Effector memory CD8-positive, alpha-beta T cell (primary cell): ENCODE measurements around the gene WDFY2.
A peak's percentile ranks its signal among the peaks of the same experiment; 100 is the strongest.

Source experiments
- ATAC-seq: fragments of 150-1000 bp; cut with Tn5 transposase; replicated peaks from 2 replicates; pipeline ENCODE4 v1.10.0; 2021; ENCODE audit warnings: mild to moderate bottlenecking, moderate library complexity
- DNase-seq, 3 experiments: peaks; one replicate each; pipeline ENCODE4 v3.0.0; 2021
- H3K27ac Mint-ChIP-seq, 2 donors: one replicate each; pipeline ENCODE4 v1.8.0; 2022; ENCODE audit warnings: mild to moderate bottlenecking in 2 of 2, mixed read lengths in 2 of 2, moderate library complexity in 2 of 2
- H3K27me3 Mint-ChIP-seq, 2 donors: one replicate each; pipeline ENCODE4 v1.8.0; 2022; ENCODE audit warnings: mixed read lengths in 2 of 2
- H3K36me3 Mint-ChIP-seq: one replicate; pipeline ENCODE4 v1.8.0; 2022; ENCODE audit warnings: mild to moderate bottlenecking, moderate library complexity, mixed read lengths; ENCODE audit not compliant: insufficient read depth
- H3K4me1 Mint-ChIP-seq, 2 donors: one replicate each; pipeline ENCODE4 v1.8.0; 2022; ENCODE audit warnings: low read depth in 2 of 2, mixed read lengths in 2 of 2
- H3K4me3 Mint-ChIP-seq, 2 donors: one replicate each; pipeline ENCODE4 v1.8.0; 2022; ENCODE audit warnings: mild to moderate bottlenecking in 2 of 2, mixed read lengths in 2 of 2, moderate library complexity in 2 of 2
- H3K9me3 Mint-ChIP-seq, 2 donors: one replicate each; pipeline ENCODE4 v1.8.0; 2022; ENCODE audit warnings: mixed read lengths in 2 of 2

Gene WDFY2

DNA sequence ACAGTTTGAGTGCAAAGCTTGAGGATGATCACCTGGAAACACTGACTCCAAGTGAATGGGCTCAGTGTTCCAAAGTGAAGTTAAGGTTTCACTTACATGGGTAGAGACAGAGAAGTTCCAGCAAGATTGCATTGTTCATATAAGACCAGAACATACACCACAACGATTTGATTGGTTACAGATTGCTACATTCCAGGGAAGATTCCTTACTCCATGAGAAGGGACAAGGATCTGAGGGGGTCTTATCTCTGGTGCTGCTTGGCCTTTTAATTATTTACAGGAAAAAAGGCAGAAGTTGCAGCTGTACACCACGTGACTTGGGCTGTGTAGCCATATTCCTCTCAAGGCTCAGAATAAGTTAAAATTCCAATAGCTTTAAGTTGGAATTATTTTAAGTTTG is 12.3 kb downstream of the WDFY2 start:
- H3K4me3 Mint-ChIP-seq: no peak overlapping the region
- H3K27ac Mint-ChIP-seq: no peak overlapping the region
- ATAC-seq (no peak), DNase-seq (no peak)
- H3K4me1 Mint-ChIP-seq: peaks cover 10 to 22% of the 10 kb centered on the region in 2 donors
- H3K27me3 Mint-ChIP-seq: no peaks in the 10 kb centered on the region
- H3K36me3 Mint-ChIP-seq: peaks cover 13% of the 10 kb centered on the region
- no peaks in the 10 kb centered on the region for H3K9me3 Mint-ChIP-seq

DNA sequence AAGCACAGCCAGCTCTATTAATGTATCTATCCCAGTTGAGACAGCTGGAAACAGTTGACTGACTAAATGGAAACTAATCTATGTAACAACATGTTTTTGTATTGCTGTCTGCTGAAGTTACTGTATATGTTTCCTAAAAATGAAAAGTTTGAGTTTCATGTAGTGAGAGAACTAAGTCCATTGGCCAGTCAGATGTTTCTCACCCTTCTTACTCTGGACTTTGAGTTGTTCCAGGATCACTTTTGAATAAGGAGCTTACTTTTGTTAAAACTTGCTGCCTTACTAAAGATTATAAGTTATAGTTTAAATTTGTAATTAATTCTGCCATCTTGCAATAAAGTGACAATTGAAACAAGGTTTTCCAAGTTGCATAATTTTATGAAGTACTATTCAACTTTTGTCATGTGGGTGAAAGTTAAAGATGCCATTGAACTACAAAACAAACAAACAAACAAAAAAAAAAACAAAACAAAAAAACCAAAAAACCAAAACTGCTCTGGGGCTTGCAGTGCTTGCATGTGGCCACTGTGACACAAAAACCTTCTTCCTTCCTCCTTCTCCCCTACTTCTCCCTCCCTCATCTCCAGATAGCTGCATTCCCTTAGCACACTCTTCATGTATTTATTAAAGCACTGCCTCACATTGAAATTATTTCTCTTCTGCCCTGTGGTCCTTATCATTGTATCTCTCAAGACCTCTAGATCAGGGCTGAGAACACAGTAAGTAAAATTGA is 15.3 kb downstream of the WDFY2 start:
- no peaks in the 10 kb centered on the region for H3K27me3 Mint-ChIP-seq
- ATAC-seq: peak; percentile 44
- H3K4me3 Mint-ChIP-seq: no peak overlapping the region
- peaks cover 3% of the 10 kb centered on the region for H3K36me3 Mint-ChIP-seq
- no peaks in the 10 kb centered on the region for H3K9me3 Mint-ChIP-seq
- no peak for DNase-seq
- peak overlapping the region; percentile 9 to 16 for H3K27ac Mint-ChIP-seq
- H3K4me1 Mint-ChIP-seq: peaks cover 15 to 30% of the 10 kb centered on the region in 2 donors

DNA sequence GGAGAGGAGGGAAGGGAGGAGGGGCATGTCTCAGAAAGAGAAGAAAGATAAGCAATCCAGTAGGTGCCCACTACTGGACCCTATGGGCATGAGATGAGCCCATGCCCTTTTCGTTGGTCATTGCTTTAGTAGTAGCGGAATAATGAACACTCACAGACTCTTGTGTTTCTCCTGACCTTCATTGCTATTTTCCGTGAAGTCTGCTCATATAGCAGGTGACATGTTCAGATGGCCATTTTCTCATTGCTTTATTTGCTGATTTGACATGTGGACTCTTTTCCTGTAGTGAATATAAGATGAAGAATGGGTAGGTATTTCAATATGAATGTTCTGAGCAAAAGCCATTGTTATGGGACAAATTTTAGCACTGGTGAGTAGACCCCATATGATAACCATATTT is 16.4 kb downstream of the WDFY2 start:
- Mint-ChIP-seq H3K36me3 (peaks cover 3% of the 10 kb centered on the region), H3K4me1 (peaks cover 20 to 28% of the 10 kb centered on the region in 2 donors), H3K4me3 (no peak overlapping the region), H3K27me3 (no peaks in the 10 kb centered on the region), H3K9me3 (no peaks in the 10 kb centered on the region), H3K27ac (no peak overlapping the region)
- DNase-seq (no peak), ATAC-seq (no peak)

DNA sequence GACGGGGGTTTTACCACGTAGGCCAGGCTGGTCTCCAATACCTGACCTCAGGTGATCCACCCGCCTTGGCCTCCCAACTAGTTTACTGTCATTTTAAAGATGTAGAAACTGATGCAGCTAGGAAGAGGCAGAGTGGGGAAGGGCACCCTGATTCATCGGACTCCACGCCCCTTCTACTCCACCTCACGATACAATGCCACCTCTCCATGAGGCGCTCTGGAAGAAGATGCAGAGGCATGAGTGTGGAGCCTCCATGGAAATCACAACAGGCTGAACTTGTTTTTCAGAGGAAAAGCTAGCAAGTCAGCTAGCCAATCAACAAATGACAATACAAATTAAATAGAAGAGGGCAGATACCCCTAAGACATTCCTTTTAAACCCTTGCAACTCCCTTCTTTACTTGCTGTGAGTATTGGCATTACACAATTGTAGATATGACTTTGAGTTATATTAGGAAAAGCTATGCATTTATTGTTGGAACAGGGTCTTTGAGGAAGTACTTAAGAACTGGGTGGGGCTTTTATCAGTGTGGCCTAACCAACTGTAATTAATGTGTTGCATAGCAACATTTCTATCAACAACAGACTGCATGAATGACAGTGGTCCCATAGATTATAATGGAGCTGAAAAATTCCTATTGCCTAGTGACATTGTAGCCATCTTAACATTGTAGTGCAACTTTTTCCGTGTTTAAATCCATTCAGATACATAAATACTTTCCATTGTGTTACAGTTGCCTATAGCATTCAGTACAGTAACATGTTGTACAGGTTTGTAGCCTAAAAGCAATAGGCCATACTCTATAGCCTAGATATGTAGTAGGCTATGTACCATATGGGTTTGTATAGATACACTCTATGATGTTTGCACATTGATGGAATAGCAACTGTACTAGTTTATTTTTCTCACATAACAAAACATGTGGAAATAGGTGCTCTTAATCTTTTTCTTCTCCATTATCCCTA is 17.6 kb downstream of the WDFY2 start:
- ATAC-seq (peak; percentile 35), DNase-seq (no peak)
- Mint-ChIP-seq H3K27me3 (no peaks in the 10 kb centered on the region), H3K4me1 (peaks cover 20 to 24% of the 10 kb centered on the region in 2 donors), H3K4me3 (no peak overlapping the region), H3K9me3 (no peaks in the 10 kb centered on the region), H3K27ac (no peak overlapping the region), H3K36me3 (peaks cover 3% of the 10 kb centered on the region)

DNA sequence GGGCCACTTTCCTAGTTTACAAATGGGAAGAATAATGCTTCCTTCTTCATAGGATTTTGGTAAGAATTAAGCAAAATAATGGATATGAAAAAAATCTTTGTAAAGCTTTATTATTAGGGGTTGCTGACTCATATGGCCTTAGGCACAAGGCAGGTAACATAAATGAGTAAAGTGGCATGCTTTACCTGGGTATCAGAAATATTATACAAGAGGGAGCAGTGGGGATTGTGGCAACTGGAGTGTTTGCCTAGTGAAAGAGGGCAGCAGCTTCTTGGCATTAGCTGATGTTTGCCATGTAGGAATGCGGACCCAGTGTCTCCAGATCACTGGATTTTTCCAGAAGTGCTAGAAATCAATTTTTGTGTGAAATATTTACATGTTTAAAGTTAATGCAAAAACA is 19.5 kb downstream of the WDFY2 start:
- no peaks in the 10 kb centered on the region for H3K27me3 Mint-ChIP-seq
- peaks cover 20 to 24% of the 10 kb centered on the region in 2 donors for H3K4me1 Mint-ChIP-seq
- H3K4me3 Mint-ChIP-seq: no peak overlapping the region
- no peak overlapping the region for H3K27ac Mint-ChIP-seq
- ATAC-seq (no peak), DNase-seq (no peak)
- H3K9me3 Mint-ChIP-seq: no peaks in the 10 kb centered on the region
- no peaks in the 10 kb centered on the region for H3K36me3 Mint-ChIP-seq

DNA sequence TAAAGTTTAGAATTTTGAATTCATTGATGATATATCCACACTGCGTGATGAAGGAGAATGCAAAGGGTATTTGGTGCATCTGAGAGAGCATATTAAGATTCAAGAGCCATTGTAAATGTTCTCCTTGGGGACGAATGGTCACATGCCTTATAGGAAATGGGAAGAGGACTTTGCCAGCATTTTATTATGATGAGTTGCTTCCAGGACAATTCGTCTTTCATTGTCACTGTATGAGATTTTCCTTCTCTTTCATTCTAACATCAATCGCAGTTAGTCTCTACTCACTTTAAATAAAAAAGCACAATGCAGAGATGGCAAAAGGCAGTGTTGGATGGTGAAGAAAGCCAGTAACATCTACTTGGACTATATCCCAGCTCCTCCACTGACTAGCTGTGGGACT is 21.4 kb downstream of the WDFY2 start:
- Mint-ChIP-seq H3K36me3 (no peaks in the 10 kb centered on the region), H3K4me1 (peaks cover 14 to 20% of the 10 kb centered on the region in 2 donors), H3K27ac (no peak overlapping the region), H3K4me3 (no peak overlapping the region), H3K9me3 (no peaks in the 10 kb centered on the region), H3K27me3 (no peaks in the 10 kb centered on the region)
- DNase-seq (no peak), ATAC-seq (no peak)

DNA sequence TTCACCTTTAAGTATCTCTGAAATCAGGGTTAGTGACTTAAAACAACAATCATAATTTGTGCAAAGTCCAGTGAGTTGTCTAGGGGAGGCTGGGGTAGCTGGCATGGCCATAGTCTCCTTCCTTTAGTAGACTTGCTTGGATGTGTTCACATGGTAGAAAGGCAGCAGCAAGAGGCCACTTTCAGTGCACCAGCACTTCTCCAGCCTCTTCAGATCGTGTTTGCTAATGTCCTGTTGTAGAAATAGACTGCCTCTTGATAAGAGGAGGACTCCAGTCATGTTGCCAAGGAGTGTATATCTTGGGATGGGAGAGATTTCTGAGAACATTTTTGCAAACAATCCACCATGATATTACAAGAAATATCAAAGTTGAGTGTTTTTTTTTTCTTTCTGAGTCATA is 22.9 kb downstream of the WDFY2 start:
- H3K9me3 Mint-ChIP-seq: no peaks in the 10 kb centered on the region
- H3K4me1 Mint-ChIP-seq: peaks cover 4 to 15% of the 10 kb centered on the region in 2 donors

DNA sequence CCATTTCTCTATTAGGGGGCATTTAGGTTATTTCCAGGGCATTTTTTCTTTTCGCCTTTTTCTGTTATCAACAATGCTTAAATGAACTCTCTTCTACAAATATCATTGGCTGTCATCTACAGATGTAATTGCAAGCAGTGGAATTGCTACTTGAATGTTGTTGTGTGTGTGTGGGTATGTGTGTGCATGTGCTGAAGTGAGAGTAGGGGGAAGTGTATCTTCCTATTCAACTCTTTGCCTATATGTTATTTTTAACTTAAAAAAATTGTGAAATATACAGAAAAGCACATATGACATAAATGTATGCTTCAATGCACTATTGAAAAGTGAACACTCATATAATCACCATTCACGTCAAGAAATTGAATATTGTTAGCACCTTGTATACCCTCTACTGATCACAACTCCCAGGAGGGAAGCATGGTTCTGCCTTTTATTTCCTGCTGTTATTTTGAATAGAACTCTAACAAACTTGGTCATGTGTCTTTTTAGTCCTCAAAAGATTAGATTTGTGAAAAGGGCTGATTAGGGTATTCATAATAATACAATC is 24.7 kb downstream of the WDFY2 start:
- no peak for ATAC-seq
- no peak overlapping the region for H3K4me3 Mint-ChIP-seq
- H3K36me3 Mint-ChIP-seq: peaks cover 5% of the 10 kb centered on the region
- no peaks in the 10 kb centered on the region for H3K9me3 Mint-ChIP-seq
- no peak for DNase-seq
- no peak overlapping the region for H3K27ac Mint-ChIP-seq
- no peaks in the 10 kb centered on the region for H3K27me3 Mint-ChIP-seq
- peaks cover 4 to 12% of the 10 kb centered on the region in 2 donors for H3K4me1 Mint-ChIP-seq

More for the DNA sequence above, 22.9 kb downstream of the WDFY2 start:
- Mint-ChIP-seq H3K36me3 (no peaks in the 10 kb centered on the region), H3K27ac (no peak overlapping the region), H3K27me3 (no peaks in the 10 kb centered on the region), H3K4me3 (no peak overlapping the region)
- no peak for DNase-seq
- ATAC-seq: no peak

DNA sequence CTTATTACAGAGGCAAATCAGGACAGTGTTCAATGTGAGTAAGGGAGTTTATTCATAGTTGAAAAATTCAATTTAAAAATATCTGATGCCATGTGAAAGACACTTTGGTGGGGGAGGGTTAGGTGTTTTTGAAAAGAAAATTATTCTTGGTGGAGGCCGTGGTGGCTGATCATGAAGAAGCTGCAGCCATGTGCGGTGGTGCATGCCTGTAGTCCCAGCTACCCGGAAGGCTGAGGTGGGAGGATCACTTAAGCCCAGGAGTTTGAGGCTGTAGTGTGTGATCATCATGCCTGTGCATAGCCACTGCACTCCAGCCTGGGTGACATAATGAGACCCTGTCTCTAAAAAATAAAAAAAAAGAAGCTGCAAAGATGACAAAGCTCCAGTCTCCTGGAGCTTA is 28.6 kb downstream of the WDFY2 start:
- no peaks in the 10 kb centered on the region for H3K27me3 Mint-ChIP-seq
- H3K4me3 Mint-ChIP-seq: no peak overlapping the region
- peaks cover 7 to 8% of the 10 kb centered on the region in 2 donors for H3K4me1 Mint-ChIP-seq
- ATAC-seq (no peak), DNase-seq (no peak)
- H3K9me3 Mint-ChIP-seq: no peaks in the 10 kb centered on the region
- H3K36me3 Mint-ChIP-seq: peaks cover 5% of the 10 kb centered on the region
- peak overlapping the region in 1 of 2 donors; percentile 27 for H3K27ac Mint-ChIP-seq

DNA sequence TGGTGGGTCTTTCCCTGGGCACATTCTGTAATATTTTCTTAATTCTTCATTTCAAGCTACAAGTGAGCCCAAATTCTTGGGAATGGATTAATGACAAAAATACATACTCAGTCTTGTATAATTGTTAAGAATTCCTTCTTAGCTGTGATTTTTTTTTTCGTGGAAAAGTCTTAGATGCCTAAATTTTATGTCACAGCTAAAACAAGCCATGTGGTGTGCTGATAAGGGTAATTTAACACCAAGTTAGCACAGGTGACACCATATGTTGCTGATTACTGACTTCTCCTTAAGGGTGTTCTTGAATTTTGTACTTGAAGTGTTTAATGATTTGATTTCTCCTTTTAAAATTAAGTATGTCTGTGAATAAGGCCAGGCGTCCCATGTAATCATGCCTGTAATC is 29.3 kb downstream of the WDFY2 start:
- Mint-ChIP-seq H3K27ac (peak overlapping the region in 1 of 2 donors; percentile 94), H3K9me3 (no peaks in the 10 kb centered on the region), H3K4me1 (peaks cover 7 to 9% of the 10 kb centered on the region in 2 donors), H3K27me3 (no peaks in the 10 kb centered on the region), H3K36me3 (peaks cover 5% of the 10 kb centered on the region), H3K4me3 (peak overlapping the region in 1 of 2 donors; percentile 10)
- ATAC-seq (no peak), DNase-seq (no peak)

DNA sequence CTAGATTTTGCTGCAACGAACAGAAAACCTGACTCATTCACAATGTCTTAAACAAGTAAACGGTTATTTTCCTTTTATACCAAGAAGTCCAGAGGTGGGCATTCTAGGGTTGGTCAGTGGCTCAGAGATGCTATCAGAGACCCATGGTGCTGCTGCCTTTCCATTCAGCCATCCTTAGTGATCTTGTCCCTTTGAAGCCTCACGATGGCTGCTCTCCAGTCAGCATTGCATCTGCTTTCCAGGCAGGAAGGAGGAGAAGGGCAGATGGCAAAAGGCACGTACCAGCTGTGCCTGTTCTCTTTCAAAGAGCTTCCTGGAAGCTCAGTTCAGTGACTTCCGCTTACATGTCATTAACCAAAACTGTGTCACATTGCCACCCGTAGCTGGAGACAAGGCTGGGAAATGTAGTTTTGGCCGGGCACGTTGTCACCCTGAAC is 30.1 kb downstream of the WDFY2 start:
- peak; percentile 90 for ATAC-seq
- Mint-ChIP-seq H3K4me3 (peak overlapping the region; percentile 75 to 85), H3K4me1 (peaks cover 7 to 15% of the 10 kb centered on the region in 2 donors), H3K36me3 (peaks cover 5% of the 10 kb centered on the region), H3K27me3 (no peaks in the 10 kb centered on the region), H3K9me3 (no peaks in the 10 kb centered on the region), H3K27ac (peak overlapping the region; percentile 82 to 94)
- DNase-seq: peak; percentile 17 to 33 (median 20)

DNA sequence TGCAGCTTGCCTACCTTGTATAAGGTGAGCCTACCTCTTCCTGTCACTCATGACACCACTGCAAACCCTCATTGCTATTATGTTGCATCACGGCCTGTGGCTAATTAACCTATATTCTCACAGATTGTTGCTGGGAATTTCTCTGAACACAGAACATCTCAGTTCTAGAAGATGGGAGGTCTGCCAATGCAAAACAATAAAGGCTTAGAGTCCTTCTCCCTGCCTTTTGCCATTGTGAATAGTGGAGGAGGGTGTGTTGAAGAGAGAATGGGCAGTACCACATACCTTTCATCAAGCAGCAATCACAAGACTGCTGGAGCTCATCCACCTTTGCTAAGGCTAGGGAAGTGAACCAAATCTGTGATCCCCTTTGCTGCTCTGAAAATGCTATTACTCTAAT is 34.4 kb downstream of the WDFY2 start:
- Mint-ChIP-seq H3K4me3 (no peak overlapping the region), H3K27ac (no peak overlapping the region), H3K36me3 (no peaks in the 10 kb centered on the region), H3K27me3 (no peaks in the 10 kb centered on the region), H3K9me3 (no peaks in the 10 kb centered on the region), H3K4me1 (peaks cover 20 to 22% of the 10 kb centered on the region in 2 donors)
- DNase-seq: no peak
- ATAC-seq: peak; percentile 59

DNA sequence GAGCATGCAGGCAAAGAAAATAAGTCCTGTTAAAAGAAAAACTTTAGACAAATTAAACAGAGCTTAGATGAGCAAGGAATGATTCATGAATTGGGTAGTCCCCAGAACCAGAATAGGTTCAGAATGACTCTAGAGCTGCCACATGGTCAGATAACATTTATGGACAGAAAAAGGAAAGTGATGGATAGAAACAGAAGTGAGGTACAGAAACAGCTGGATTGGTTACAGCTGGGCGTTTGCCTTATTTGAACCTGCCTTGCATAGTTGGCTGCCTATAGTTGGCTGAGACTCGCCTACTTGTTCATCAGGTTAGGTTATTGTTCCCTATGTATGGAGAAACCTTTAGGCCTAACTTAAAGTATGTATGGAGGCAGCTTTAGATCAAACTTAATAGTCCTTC is 35.4 kb downstream of the WDFY2 start:
- Mint-ChIP-seq H3K27me3 (no peaks in the 10 kb centered on the region), H3K4me1 (peaks cover 20 to 25% of the 10 kb centered on the region in 2 donors), H3K4me3 (no peak overlapping the region), H3K9me3 (no peaks in the 10 kb centered on the region), H3K27ac (no peak overlapping the region), H3K36me3 (peaks cover 2% of the 10 kb centered on the region)
- ATAC-seq: no peak
- DNase-seq: no peak
